ACC112 (cell line): ENCODE results near the gene THRA.

Source experiments
- H2AFZ ChIP-seq: fragments of 200-600 bp; sonication (generic); one replicate; pipeline ENCODE4 v1.6.0; 2017; ENCODE audit warnings: antibody characterized with exemption, low read length; ENCODE audit not compliant: unreplicated experiment
- H3K27ac ChIP-seq: fragments of 200-600 bp; sonication (generic); 2 replicates; pipeline ENCODE4 v1.5.1; 2014; ENCODE audit warnings: low read depth, mild to moderate bottlenecking, antibody characterized with exemption, low read length, moderate library complexity
- H3K27me3 ChIP-seq: fragments of 200-600 bp; sonication (generic); 2 replicates; pipeline ENCODE4 v1.6.1; 2014; ENCODE audit warnings: mild to moderate bottlenecking, antibody characterized with exemption, low read length, moderate library complexity, mixed read lengths; ENCODE audit not compliant: insufficient read depth
- H3K36me3 ChIP-seq: fragments of 200-600 bp; sonication (generic); 2 replicates; pipeline ENCODE4 v1.6.1; 2016; ENCODE audit warnings: mild to moderate bottlenecking, antibody characterized with exemption, low read length, moderate library complexity, mixed read lengths; ENCODE audit not compliant: insufficient read depth
- H3K4me1 ChIP-seq: fragments of 200-600 bp; sonication (generic); one replicate; pipeline ENCODE4 v1.6.1; 2016; ENCODE audit warnings: low read length, mixed read lengths; ENCODE audit not compliant: insufficient read depth, unreplicated experiment, control insufficient read depth
- H3K4me3 ChIP-seq: fragments of 200-600 bp; sonication (generic); 2 replicates; pipeline ENCODE4 v1.5.1; 2014; ENCODE audit warnings: mild to moderate bottlenecking, low read depth, low read length
- H3K79me2 ChIP-seq: fragments of 200-600 bp; sonication (generic); one replicate; pipeline ENCODE4 v1.6.0; 2016; ENCODE audit warnings: low read length; ENCODE audit not compliant: control insufficient read depth, unreplicated experiment, insufficient read depth

The THRA gene

DNA sequence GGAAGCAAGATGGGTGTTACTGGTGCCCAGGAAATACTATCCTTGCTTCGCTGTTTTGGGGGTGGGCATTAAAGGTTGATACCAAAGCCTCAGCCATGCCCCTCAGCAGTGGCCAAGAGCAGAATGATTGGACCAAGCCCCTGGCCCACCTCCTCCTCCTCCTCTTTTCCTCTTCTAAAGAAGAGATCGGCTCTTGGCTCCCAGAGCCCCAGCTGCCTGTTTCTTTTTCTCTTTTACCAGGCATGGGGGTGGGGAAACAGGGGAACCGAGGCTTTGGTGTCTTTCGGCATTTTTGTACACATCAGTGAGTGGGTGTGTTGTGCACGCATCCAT, 5.8 kb downstream of the THRA start:
- Histone ChIP-seq H3K36me3 (no peaks in the 10 kb centered on the region), H2AFZ (peak overlapping the region; percentile 30), H3K79me2 (peaks cover 50% of the 10 kb centered on the region), H3K4me1 (peaks cover 82% of the 10 kb centered on the region), H3K27me3 (no peaks in the 10 kb centered on the region), H3K4me3 (peak overlapping the region; percentile 58), H3K27ac (peak overlapping the region; percentile 70)

DNA sequence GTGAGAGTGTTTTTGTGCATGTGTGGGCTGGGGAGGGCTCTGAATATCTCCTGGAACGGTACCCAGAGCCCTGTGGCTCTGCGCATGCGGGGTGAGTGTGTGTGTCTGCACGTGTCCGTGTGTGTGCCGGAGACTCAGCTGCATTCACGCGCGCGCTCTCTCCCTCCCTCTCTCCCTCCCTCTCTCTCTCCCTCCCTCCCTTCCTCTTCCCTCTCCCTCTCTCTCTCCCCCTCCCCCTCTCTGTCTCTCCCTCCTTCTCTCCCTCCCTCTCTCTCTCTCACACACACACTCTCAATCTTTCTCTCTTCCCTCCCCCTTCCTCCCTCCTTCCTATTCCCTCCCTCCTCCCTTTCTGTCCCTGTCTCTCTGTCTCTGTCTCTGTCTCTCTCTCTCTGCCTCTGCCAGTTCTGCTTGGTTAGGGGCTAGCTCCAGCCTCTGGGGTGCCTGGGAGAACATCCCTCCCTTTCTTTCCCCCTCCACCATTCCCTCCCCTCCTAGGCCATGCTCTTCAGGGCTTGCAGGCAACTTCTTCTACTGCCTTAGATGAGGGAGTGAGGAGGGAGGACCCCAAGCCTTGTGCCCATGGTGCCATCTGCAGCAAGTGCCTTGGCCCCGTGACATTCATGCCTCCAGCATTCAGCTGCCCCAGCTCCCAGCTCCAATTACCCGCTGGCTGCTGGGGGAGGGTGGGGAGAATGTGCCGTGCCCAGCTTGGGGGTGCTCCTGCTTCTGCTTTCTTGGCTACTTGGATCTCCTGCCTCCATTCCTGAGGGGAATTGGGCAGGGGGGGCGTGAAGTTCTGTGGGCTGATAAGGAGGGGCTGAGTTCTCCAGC, 6.4 kb downstream of the THRA start:
- peak overlapping the region; percentile 30 for H2AFZ ChIP-seq
- H3K27ac ChIP-seq: peak overlapping the region; percentile 70
- H3K27me3 ChIP-seq: no peaks in the 10 kb centered on the region
- peaks cover 85% of the 10 kb centered on the region for H3K4me1 ChIP-seq
- no peaks in the 10 kb centered on the region for H3K36me3 ChIP-seq
- H3K79me2 ChIP-seq: peaks cover 44% of the 10 kb centered on the region
- peak overlapping the region; percentile 58 for H3K4me3 ChIP-seq

DNA sequence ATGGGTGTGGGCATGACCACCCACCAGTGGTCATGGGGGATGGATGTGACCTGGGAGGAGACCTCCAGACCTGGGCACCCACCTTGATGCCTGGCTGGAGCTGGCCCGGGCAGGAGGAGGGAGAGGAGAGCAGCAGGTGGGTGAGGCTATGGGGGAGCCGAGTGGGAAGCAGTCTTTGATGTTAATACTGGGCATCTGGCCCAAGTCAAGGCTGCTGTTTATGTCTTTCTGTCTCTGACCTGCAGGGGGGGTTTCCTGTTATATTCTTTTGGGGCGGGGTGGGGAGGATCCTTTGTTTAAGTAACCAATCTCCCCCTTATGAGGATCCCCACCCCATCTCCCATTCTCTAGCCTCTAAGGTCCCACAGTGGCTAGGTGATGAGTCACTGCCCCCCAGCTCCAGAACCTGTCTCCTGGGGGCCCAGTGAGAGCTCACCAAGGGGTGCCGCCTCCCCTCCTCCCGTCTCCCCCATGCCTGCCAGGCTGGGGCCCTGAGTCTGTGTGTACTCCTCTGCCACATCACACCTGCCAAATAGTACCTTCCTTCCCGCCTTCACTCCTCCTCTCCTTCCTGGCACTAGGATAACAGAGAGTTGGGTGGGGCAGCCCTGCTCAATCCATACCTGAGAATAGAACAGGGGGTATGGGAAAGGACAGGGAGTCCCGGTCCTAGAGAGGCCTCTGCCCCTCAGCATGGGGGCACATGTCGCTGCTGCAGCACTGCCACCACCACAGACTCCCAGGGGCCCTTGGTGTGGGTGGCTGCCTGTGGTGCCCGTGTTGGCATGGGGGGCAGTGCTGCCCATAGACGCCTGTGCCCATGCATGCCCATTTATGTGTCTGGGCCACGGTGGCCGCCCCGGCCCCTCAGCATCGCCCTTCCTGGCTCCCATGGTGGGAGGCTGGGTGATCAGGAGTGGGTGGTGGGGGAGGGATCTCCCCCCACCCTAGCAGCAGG, 7.3 kb downstream of the THRA start:
- 0 out of 2 replicates have a peak overlapping the region, but pooled peaks have one; percentile 70 for H3K27ac ChIP-seq
- no peaks in the 10 kb centered on the region for H3K36me3 ChIP-seq
- no peaks in the 10 kb centered on the region for H3K27me3 ChIP-seq
- peak overlapping the region; percentile 58 for H3K4me3 ChIP-seq
- H3K79me2 ChIP-seq: peaks cover 35% of the 10 kb centered on the region
- H3K4me1 ChIP-seq: peaks cover 85% of the 10 kb centered on the region
- H2AFZ ChIP-seq: no peak overlapping the region

DNA sequence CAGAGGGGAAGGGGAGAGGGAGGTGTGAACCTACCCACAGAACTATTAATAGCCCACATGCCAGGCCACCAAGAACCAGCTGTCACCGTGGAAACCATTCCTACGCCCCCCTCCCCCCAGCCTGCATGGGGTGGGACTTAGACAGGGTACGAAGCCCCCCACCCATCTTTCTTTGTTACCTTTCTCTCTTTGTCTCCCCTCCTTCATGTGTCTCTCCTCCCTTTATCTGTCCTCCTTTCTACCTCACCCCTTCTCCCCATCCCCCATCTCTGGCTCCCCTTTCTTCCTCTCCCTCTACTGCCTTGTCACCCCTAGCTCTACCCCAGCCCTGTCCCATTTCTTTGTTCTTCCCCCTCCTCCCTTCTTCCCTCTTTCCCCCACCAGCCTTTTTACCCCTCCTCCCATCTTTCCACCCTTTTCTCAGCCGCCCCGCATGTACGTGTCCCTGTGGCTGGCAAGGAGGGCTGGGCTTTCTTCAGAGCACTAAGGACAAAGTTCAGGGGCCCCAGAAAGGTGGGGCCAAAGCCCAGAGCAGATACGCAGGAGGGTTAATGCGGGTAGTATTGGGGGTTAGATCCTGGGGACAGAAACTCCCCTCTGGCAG, 8.0 kb downstream of the THRA start:
- Histone ChIP-seq H3K4me3 (no peak overlapping the region), H3K36me3 (no peaks in the 10 kb centered on the region), H2AFZ (no peak overlapping the region), H3K27me3 (no peaks in the 10 kb centered on the region), H3K79me2 (peaks cover 31% of the 10 kb centered on the region), H3K27ac (peak overlapping the region; percentile 2; the same call in 1 of the 2 replicates), H3K4me1 (peaks cover 84% of the 10 kb centered on the region)

DNA sequence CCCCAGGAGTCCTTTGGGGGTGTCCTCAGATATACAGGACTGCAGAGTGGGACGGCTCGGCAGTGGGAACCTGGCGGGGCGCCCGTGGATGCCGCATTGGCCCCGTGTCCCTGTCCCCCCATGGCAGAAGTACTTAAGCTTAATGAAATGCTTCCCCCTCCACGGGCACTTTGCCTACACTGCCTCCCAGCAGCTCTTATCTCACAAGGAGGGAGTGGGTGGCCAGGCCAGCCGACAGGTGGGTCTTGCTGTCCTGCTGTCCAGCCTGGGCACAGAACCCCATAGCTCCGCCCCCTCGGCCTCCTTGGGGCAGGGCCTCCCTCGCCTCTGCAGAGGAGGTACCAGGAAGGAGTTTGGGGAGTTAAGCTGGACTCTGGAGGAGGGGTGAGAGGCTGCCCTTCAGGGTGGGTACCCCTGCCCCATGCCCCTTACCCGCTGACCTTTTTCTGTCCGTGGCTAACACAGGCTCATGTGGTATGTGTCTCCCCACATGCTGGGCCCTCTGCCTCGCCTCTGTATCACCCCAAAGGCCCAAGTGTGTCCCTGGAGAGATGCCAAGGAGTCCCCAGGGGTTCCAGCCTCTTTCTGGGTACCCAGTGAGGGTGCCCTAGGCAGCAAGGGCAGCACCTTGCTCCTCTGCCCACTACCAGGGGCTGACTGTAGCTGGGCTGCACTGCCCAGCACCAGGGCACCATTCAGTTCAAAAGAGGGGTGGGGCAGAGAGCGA, 8.7 kb downstream of the THRA start:
- Histone ChIP-seq H3K79me2 (peaks cover 28% of the 10 kb centered on the region), H3K27me3 (no peaks in the 10 kb centered on the region), H3K4me1 (peaks cover 88% of the 10 kb centered on the region), H3K4me3 (peak overlapping the region; percentile 40), H3K27ac (peak overlapping the region; percentile 2; the same call in 1 of the 2 replicates), H2AFZ (no peak overlapping the region), H3K36me3 (no peaks in the 10 kb centered on the region)

DNA sequence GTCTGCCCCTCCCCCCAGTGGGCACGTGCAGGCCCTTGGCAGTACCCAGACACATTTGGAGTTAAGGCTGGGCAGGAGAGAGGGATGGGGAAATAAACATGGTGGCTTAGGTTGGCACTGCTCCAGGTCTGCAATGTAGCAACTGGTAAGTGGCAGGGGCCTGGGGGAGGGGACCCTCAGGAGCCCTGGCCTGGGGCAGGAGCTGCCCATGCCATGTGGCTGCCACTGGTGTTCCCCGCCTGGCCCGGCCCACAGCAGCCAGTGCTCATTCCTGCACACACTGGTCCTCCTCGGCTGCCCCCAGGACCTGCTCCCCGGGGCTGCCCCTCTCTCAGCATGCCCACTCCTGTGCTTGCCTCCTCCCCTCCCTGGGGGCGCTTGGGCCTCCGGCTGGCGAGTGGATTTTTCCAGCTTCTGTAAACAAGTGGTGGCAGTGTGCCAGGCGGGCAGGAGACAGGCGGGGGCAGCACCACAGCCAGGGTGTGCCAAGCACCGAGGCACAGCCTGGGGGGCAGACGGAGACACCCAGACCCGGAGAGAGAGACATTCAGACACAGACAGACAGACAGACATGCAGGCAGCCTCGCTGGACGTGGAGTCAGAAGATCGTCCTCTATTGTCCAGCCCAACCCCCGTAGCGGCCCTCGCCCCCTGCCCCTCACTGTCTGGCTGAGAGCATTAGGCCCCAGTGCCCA, 9.4 kb downstream of the THRA start:
- Histone ChIP-seq H3K79me2 (peaks cover 24% of the 10 kb centered on the region), H3K27me3 (no peaks in the 10 kb centered on the region), H3K4me3 (peak overlapping the region; percentile 40), H2AFZ (no peak overlapping the region), H3K36me3 (no peaks in the 10 kb centered on the region), H3K27ac (peak overlapping the region; percentile 3; the same call in 1 of the 2 replicates), H3K4me1 (peaks cover 91% of the 10 kb centered on the region)

DNA sequence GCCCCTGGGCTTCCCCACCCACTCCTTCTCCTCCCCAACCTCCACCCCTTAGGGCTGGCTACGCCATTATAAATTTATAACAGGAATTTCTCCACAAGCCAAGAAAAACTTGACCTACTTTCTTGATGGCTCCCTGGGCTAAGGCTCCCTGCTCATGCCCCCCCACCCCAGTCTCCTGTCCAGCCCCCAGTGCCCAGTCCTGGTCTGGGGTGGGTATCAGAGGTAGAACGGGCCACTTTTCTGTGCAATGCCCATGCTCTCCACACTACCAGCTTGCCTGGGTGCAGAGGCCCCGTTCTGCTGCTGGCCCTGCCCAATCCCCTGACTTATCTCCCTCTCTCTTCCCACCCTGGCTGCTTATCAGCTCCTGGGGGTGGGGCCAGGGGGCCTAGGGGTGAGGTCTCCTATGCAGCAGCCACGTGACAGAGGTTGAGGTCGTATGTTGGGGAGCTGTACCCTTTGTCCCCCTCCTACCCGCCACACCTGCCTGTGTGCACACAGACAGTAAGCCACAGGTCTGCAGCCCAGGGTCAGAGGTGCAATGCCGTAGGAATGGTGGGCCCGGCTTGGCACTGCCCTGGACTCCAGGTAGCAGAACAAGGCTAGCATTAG, 10.1 kb downstream of the THRA start:
- peaks cover 21% of the 10 kb centered on the region for H3K79me2 ChIP-seq
- peaks cover 93% of the 10 kb centered on the region for H3K4me1 ChIP-seq
- no peaks in the 10 kb centered on the region for H3K36me3 ChIP-seq
- no peaks in the 10 kb centered on the region for H3K27me3 ChIP-seq
- no peak overlapping the region for H2AFZ ChIP-seq
- peak overlapping the region; percentile 26; the same call in 1 of the 2 replicates for H3K27ac ChIP-seq
- 0 out of 2 replicates have a peak overlapping the region, but pooled peaks have one; percentile 8 for H3K4me3 ChIP-seq

DNA sequence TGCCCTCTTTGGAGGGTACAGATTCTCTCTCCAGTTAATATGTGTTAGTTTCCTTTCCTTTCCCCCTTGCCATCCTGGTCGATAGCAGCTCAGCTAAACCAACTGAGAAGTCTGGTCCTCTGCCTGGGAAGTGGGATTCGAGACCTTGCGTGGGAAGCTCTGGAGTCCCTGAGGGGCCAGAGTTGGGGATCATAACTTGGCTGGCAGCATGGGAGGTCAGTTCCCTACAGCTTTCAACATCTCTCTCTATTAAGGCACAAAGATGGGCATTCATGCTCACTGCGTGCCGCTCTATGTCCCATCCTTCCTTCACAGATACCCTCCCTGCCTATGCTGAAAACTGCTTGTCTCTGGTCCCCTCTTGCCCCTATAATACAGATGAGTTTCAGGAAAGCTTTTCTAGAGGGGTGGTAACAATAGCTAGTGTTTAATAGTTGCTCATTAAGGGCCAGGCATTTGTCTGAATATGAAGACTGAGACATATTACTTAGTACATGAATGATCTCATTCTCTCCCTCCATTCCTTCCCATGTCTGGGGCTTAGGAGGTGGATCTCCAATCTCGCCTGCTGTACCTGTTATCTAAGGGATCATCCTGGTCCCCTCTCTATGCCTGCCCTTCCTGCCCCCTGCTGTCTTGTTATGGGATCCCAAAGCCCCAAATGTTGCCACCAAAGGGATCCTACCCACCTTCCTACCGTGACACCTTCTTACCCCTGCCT, 10.8 kb downstream of the THRA start:
- peaks cover 85% of the 10 kb centered on the region for H3K4me1 ChIP-seq
- H3K4me3 ChIP-seq: no peak overlapping the region
- no peaks in the 10 kb centered on the region for H3K27me3 ChIP-seq
- H3K79me2 ChIP-seq: peaks cover 13% of the 10 kb centered on the region
- H2AFZ ChIP-seq: no peak overlapping the region
- peak overlapping the region; percentile 26; the same call in 1 of the 2 replicates for H3K27ac ChIP-seq
- no peaks in the 10 kb centered on the region for H3K36me3 ChIP-seq

DNA sequence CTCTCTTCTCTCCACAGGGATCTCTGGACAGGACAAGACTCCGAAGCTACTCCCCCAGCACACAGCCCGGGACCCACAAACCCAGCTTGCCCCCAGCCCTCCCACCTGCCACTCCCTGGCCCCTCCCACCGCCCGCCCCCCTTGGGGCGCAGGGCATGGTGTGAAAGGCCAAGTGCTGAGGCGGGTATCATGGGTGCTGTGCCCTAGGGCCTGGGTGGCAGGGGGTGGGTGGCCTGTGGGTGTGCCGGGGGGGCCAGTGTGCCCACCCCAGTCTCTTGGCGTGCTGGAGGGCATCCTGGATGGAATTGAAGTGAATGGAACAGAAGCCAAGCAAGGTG, 11.4 kb downstream of the THRA start:
- no peak overlapping the region for H3K4me3 ChIP-seq
- peaks cover 81% of the 10 kb centered on the region for H3K4me1 ChIP-seq
- H2AFZ ChIP-seq: no peak overlapping the region
- peaks cover 11% of the 10 kb centered on the region for H3K79me2 ChIP-seq
- no peaks in the 10 kb centered on the region for H3K36me3 ChIP-seq
- H3K27ac ChIP-seq: no peak overlapping the region; the same call in 1 of the 2 replicates
- H3K27me3 ChIP-seq: no peaks in the 10 kb centered on the region
